Activated T-helper 1 cell treated with anti-CD3 and anti-CD28 coated beads, Interleukin-2, amount 50 U/mL, for 16 hours (primary cell): ENCODE results near the gene GSTO2.
"Not testable (repeated sequence)": the region's sequence is repeated elsewhere in the genome, so short reads cannot be mapped to it uniquely, and the experiment has no call there.

ENCODE experiments used
- DNase-seq, 2 donors: peaks; one replicate each; pipeline ENCODE4 v3.0.0-alpha.2; 2020; ENCODE audit warnings: low read depth in 1 of 2, low spot score in 1 of 2

The GSTO2 gene

DNA sequence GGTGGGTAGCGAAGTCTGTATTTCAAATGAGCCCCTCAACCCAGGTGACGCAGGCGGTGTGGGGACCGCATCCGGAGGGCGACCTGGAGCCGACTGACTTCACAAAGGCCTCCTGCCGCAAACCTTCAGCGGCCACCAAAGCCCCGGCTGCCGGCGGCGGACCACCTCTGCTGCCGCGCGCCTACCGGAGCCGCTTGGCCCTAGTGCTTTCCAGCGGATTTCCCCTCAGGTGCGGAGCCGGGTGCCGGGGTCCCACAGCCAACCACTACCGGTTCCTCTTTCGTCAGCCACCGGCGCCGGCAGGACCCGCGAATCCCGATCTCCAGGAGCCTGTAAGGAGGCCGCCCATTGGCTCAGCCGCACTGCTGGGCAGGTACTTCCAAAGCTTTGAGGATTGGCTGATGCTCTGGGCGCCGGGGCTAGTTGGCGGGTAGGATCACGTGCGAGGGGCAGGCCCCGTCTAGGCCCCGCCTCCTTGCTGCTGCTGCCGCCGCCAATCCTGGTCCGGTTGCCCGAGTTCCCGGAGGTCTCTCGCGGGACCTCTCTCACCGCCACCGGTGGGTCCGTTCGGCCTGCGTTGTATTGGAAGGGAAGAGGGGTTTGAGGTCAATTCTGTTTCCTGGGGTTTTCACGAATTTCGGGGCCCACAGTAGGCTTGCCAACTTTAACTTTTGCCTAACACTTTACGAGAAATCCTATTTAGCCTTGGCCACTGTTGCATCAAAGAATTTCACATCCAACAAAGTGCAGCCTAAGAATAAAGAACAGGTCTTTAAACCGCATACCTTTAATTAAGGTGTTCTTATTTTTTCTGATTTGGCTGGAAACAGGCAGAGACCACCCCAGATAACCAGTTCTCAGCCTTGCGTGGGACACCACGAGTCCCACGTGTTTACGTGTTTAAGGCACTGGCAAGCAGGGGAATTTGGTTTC, at the start of gene GSTO2:
Gene GSTO2 (plus strand): TSS at position 472 of the 933 bp plus-strand sequence. CDS start 5,732 bp downstream, outside the sequence.
- peak; percentile 93 to 97 for DNase-seq

- no peak for DNase-seq
These were observed 48.5 kb upstream of the GSTO2 start for GRCh38 chr10:104220522-104220921.

DNA sequence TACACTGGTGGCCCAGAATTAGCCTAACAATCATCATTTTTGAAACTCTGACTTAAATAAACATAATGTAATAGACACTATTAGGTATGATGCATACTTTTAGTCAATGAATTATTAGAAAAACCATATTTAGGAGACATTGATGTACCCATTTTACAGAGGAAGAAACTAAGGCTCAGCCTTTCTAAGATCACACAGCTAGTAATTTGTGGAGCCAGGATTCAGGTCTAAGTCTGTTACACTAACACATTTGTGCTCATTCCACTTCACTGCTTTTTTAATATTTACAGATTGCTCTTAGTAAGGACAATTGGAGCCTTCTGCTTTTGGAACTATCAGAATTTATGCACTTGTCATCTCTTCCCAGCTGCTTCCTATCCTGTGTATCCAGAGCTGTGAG, 45.7 kb upstream of the GSTO2 start:
- DNase-seq: no peak

- no peak for DNase-seq
These were observed 38.5 kb upstream of the GSTO2 start for GRCh38 chr10:104230490-104230889.

DNA sequence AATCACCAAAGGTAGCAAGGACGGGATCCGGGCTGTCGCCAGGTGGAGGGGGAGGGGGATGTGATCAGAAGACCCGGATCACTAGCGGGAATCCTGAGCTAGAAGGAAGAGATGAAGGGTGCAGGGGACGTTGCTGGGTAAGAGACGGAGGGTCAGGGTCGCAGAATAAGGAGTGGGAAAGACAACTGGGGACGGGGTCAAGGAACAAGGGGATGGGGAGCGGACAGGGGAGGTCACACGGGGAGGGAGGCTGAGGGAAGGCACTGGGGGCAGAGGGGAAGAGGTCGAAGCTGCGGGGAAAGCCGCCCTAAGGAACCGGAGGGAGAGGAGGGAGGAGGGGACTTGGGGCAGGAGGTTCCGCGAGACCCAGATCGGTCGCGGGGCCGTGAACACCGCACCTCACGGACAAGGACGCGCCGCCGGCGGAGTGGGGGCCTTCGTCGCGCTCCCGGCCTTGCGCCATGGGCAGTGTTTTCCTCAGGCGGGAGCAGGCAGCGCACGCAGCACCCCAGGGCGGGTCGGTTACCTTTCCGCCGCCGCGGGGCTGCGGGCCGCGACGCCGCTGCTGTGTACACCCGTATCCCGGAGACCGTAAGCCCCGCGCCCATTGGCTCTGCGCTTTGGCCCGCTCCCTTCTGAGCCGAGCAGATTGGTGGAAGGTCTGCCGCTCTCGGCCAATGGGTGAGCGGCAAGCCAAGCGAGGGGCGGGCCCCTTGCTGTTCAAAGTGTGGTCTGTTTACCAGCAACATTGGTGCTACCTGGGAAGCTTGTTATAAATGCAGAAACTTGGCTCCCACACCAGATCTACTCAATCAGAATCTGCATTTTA, 37.0 kb upstream of the GSTO2 start, which contains the start of gene CFAP43:
Gene CFAP43 (minus strand): TSS at position 581 of the 829 bp plus-strand sequence. CDS start 118 bp downstream, at position 463.
- peak; percentile 99 for DNase-seq

DNA sequence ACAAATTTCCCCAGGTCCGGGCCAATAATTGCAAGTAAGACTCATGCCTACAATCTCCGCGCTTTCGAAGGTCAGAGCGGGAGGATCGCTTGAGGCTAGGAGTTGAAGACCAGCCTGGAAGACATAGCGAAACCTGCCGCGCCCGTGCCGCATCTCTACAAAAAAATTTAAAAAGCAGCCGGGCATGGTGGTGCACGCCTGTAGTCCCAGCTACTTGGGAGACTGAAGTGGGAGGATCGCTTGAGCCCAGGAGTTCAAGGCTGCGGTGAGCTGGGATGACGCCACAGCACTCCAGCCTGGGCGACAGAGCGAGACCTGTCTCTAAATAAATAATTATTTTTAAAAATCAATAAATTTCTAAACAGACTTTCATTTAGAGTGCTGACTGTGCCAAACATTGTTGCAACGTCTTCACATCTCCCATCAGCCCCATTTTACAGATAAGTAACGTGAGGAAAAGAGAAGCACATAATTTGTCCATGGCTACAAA, 36.3 kb upstream of the GSTO2 start:
- no peak for DNase-seq

GRCh38 chr10:104233817-104234216, 35.2 kb upstream of the GSTO2 start:
- no peak for DNase-seq

DNA sequence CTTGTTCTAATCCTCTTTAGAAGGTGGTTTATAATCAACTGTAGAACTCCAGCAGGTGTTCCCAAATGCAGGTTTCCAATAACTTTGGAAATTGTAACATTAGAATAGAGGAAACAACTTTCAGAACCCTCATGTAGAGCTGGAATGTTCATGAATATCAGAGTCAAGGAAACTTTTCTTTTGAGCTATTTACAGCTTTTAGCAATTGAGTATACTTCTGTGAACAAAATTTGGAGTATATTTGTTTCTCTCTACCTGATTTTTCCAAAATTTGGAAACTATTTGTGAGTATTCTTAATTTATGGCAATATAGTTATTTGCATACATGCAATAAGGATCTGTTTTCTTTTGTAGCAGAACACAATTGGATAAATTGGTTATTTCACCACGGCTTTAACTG, 34.0 kb upstream of the GSTO2 start:
- no peak for DNase-seq

GRCh38 chr10:104235801-104236200, 33.2 kb upstream of the GSTO2 start:
- DNase-seq: no peak

GRCh38 chr10:104240078-104240477, 28.9 kb upstream of the GSTO2 start:
- no peak for DNase-seq

DNA sequence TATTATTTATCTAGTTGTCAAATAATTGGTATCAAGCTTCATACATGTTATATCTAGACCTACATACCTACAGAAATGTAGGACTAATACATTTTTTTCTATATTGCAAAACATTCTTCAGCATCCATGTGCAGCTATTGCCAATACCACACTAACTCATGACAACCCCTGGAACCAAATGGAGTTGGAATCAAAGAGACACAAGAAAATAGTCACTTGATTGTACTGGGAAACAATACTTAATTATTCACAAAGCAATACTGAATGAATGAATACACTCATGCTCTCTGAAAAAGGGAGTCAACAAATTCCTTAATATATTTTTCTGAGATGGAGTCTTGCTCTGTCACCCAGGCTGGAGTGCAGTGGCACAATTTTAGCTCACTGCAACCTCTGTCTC, 26.4 kb upstream of the GSTO2 start:
- no peak for DNase-seq

DNA sequence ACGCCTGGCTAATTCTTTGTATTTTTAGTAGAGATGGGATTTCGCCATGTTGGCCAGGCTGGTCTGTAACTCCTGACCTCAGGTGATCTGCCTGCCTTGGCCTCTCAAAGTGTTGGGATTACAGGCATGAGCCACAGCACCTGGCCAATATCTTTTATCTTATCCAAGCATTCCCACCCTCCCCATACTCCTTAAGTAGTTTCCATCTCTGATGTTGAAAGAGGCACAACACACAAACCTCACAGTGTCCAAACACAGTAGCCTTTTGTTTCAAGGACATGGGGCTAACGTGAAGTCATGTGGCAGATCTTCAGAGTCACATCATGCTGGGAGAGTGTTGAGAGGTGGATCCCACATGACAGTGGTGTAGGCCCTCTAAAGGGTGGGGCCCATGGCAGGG, 26.0 kb upstream of the GSTO2 start:
- DNase-seq: not testable (repeated sequence)

DNA sequence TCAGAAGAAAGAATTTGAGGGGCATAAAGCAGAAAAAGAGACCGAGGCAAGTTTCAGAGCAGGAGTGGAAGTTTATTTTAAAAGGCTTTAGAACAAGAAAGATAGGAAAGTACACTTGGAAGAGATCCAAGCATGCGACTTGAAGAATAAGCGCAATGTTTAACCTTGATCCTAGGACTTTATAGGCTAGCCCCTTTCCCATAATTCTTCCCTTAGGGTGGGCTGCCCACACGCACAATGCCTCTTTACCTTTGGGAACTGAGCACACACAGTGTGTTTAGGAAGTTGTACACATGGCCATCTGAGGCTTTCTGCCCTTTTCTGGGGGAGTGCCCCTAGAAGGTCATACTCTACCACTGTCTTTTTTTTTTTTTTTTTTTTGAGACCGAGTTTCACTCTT, 25.5 kb upstream of the GSTO2 start:
- no peak for DNase-seq

- DNase-seq: no peak
These were observed 23.8 kb upstream of the GSTO2 start for GRCh38 chr10:104245066-104245632.

GRCh38 chr10:104246976-104247375, 22.0 kb upstream of the GSTO2 start:
- no peak for DNase-seq

DNA sequence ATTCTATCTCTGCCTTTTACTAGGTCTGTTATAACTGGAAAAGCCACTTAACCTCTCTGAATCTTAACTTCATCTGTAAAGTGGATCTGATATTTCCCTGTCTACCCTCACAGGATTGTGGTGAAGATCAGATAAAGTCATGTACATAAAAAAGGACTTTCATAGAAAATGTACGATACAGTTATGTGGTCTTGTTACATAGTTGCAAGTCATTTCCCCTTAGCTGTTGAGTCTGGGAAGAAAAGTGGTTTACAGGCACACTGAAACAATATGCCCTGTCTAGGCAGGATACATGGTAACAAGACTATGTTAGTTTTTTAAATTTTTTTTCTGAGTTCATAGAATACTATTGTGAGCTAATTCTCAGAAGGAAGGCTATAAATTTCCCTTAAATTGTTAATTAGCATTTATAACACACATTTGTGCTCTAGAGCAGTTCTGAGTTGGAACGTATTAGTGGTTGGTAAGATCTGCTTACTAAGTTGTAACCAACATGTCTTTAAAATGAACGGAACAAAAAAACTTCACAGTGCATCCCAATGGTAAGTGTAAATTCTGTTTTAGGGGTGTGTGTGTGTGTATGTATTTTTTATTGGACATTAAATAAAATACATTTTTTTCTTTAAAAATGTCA, 21.4 kb upstream of the GSTO2 start:
- DNase-seq: no peak

DNA sequence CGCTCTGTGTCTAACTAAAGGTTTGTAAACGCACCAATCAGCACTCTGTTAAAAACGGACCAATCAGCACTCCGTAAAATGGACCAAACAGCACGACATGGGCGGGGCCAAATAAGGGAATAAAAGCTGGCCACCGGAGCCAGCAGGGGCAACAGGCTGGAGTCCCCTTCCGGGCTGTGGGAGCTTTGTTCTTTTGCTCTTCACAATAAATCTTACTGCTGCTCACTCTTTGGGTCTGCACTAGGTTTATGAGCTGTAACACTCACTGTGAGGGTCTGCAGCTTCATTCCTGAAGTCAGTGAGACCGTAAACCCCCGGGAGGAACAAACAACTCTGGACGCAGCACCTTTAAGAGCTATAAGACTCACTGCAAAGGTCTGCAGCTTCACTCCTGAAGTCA, 20.1 kb upstream of the GSTO2 start:
- not testable (repeated sequence) for DNase-seq

GRCh38 chr10:104250371-104250770, 18.6 kb upstream of the GSTO2 start:
- DNase-seq: no peak

DNA sequence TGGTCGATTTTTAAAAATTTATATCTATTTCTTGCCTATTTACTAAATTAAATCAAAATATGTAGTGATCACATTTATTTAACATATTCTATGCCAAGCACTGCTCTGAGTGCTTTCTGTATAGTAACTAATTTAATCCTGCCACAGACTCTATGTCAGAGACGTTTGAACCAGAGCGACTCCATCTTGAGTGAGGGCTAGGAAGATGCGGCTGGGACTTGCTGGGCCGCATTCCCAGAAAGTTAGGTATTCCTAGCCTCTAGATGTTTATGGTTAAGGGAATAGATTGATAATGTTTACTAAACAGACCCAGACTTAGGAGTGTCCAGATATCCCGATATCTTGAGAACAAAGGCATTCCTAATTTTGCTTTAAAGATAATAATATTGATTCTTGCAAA, 17.5 kb upstream of the GSTO2 start:
- DNase-seq: no peak

- no peak for DNase-seq
These were observed 16.6 kb upstream of the GSTO2 start for GRCh38 chr10:104252368-104252767.

GRCh38 chr10:104253106-104253505, 15.9 kb upstream of the GSTO2 start:
- DNase-seq: no peak
